Measurements from ENCODE around the gene HTR3D.
A peak's percentile ranks its signal among the peaks of the same experiment; 100 is the strongest.

- TF ChIP-seq POLR2A (IDR thresholded peaks at IDR 0.05; ENCODE audit: borderline replicate concordance, extremely low read depth, insufficient read depth, insufficient read length): peak; percentile 87
- peak in 1 of 3 experiments; percentile 31; a peak in 1 of 6 replicates for TF ChIP-seq CTCF (IDR thresholded peaks at IDR 0.05 in 2 of 3, conservative IDR thresholded peaks at IDR 0.05 in 1 of 3; ENCODE audit: borderline replicate concordance in 1 of 3, insufficient read depth in 1 of 3, low read depth in 2 of 3, low read length in 2 of 3)
- TF ChIP-seq RAD21 (IDR thresholded peaks at IDR 0.05; ENCODE audit: low read depth): no peak
- TF ChIP-seq EZH2phosphoT487 (IDR thresholded peaks at IDR 0.05; ENCODE audit: borderline replicate concordance): no peak
- TF ChIP-seq YY1 (IDR thresholded peaks at IDR 0.05; ENCODE audit: extremely low read depth, insufficient replicate concordance, low read depth, low read length): no peak
- no peak for TF ChIP-seq ZBTB33 (IDR thresholded peaks at IDR 0.05; ENCODE audit: extremely low read depth, insufficient replicate concordance, low read length)
- no peak for TF ChIP-seq REST (IDR thresholded peaks at IDR 0.05; ENCODE audit: low read depth)
- no peak for TF ChIP-seq FOSL1 (IDR thresholded peaks at IDR 0.05; ENCODE audit: low read depth)
- TF ChIP-seq ZNF274 (IDR thresholded peaks at IDR 0.05; ENCODE audit: low read depth, low read length): no peak
- peak; percentile 52; the same call in 1 of the 2 replicates for TF ChIP-seq SIN3A (IDR thresholded peaks at IDR 0.05; ENCODE audit: low read depth)
Observed at GRCh38 chr3:184017672-184018423, 13.7 kb upstream of the HTR3D start, which contains the start of gene ABCC5.

All from HCT116 (cell line).